Activated T-cell treated with anti-CD3 and anti-CD28 coated beads for 24 hours (primary cell): ENCODE measurements around the gene CEP72.

ENCODE experiments used
- DNase-seq: peaks from one replicate; pipeline ENCODE4 v3.0.0-alpha.2; 2020; ENCODE audit warnings: low read depth

The CEP72 gene

GRCh38 chr5:658103-658502, 46.0 kb downstream of the CEP72 start:
- DNase-seq: no peak

DNA sequence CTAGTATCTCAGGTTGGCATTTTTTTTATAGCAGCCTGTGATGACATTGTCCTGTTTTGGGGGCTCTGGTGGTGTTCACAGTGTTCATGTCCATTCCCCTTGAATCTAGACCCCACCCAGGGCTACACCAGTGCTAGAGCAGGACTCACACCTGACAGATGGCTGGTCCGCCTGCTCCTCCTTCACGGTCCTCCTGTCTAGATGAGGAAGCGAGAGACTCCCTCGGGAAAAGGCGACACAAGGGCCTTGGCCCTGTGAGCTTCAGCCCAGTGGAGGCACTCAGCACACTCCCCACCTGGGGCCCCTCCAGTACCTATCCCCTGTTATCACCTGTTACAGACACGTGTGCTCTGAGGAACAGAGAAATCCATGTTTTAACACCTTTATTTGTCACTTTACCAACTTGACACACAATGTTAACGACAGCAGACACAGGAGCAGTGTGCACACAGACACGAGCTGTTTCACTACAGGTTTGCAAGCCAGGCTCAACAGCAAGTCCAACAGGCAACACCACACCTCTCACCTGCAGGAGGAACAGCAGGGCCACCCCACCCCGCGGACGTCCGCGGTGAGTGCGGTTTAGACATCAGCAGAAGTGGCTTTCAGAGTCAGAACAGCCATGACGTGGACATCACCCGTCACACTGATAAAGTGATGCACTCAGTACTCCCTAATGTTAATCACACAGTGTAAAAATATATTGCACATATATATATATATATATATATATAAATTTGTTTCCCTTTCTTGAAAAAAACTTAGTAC, 47.5 kb downstream of the CEP72 start:
- DNase-seq: no peak

- DNase-seq: no peak
Measured at GRCh38 chr5:660491-661030, 48.4 kb downstream of the CEP72 start.

DNA sequence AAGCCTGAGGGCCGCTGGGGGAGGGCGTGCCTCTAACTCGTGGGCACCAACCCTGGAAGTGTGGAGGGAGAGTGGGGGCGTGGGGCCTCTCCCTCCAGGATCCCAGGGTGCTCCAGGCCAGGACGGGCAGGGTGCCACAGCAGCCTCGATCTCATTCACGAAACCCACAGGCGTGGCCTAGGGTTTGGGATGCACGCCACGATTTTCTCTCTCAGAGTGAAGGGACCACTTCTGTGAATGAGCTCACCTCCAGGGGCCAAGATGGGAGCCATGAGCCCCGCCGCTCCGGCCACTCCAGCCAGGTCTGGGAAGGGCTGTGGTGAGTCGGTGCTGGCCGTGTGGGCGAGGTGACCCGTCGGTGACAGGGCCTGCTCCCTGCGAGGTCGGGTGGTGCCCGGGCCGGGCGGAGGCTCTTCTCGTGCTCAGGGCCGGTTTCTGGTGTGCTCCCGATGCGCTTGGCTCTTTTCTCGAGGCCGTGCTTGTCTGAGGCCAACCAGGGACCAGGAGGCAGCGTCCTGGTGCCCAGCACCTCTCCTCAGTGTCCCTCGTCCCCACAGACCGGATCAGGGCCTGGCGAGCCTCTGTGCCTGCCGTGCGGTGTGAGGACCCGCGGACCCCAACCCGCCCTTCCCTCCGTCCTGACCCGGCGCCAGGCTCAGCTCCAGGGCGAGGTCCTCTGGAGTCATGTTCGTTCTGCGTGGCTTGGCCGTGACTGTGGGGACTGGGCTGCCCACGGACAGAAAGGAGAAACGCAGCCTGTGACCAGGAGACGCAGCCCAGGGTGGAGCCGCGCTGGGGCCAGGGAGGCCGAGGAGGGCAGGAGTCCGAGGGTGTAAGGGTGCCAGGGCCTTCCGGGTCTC, 50.0 kb downstream of the CEP72 start:
- no peak for DNase-seq

- DNase-seq: no peak
Measured at GRCh38 chr5:662751-663435, 50.8 kb downstream of the CEP72 start.

DNA sequence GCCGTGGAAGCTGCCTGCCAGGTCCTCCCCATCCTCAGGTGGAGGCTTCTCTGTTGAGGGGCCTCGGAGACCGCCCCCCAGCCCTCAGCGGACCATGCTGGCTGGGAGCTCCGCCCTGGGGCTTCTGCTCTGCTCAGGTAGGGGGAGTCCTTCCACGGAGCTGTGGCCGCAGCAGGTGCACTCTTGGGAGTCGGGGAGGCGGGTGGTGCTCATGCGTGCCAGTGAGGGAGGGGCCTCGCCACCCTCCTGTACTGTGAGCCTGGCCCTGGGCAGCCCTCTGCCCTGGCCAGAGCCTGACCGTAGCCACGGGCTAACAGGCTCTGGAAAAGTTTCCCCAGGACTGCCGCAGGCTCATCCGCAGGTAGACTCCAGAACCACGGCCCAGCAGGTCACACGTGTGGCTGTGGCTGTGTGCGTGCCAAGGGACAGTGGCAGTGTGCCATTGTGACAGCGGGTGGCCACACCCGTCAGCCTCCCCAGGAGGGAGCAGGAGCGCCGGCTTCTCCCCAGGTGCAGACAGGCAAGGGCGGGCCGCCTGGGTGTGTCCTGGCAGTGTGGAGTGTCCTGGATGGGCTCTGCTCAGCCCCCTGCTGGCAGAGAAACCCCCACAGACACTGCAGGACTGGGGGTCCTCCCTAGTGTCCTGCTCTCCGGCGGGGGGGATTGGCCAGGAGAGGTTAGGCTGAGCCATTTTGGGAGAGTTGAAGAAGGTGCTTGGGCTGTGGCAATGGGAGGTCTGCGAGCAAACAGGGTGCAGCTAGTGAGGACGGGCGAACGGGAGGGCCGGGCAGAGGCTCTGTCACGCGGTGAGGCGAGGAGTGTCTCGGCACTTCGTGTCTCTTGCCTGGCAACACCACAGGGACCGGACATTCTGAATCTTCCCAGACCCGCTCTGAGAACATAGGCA, 51.5 kb downstream of the CEP72 start:
- DNase-seq: no peak

DNA sequence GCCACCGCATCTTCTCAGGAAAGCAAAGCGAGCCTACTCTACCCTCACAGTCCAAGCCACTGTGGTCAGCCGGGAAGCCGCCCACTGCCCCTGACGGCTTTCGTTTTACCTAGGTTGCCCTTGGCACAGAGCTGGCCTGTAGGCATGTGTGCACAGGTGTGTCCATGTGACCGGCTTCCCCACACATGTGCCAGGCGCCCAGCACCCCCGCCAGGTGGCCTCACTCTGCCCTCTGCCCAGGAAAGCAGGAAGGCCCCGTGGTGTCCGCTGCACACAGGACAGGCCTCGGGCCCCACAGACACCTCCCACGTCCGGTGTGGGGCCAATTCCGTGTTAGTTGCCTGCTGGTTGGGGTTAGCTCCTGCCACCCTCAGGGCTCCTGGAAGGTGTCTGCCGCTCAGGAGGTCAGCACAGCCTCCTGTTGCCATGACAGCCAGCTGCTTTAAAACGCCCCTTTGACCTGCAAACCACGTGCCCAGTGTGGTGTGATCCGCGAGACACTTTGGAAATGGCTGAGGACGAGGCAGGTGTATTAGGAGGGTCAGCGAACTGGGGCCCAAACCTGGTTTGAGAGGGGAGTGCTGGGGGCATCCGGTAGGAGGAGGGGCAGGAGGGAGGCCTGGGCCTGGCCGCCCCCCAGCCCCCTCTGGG, 52.3 kb downstream of the CEP72 start:
- DNase-seq: no peak

DNA sequence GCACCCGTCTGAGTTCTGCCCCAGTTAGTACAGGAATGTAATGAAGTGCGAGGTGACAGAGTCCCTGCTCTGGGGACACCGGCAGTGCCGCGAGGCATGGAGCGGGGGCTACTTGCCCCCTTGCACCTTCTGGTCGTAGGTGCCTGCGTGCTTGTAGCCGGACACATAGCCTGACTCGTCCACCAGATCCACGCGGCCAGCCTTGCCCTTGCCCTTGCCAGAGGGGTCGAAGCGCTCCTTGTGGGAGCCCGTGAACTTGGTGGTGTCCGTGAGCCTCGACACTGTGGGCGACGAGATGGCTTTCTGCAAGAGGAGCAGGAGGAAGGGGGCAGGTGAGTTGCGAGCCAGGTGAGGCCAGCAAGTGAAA, 52.8 kb downstream of the CEP72 start:
- DNase-seq: no peak

DNA sequence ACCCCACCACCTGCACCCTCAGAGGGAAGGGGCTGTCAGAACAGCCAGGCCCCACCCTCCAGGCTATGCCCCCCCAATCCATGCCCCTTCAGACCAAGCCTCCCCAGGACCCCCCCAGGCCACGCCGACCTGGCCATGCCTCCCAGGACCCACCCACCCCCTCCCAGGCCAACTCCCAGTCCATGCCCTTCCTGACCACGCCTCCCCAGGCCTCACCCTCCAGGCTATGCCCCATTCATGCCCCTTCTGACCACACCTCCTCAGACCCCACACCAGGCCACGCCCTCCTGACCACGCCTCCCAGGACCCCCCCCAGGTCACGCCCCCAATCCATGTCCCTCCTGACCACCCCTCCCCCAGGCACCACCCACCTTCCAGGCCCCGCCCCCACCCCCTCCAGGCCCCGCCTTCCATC, 53.4 kb downstream of the CEP72 start:
- DNase-seq: no peak

DNA sequence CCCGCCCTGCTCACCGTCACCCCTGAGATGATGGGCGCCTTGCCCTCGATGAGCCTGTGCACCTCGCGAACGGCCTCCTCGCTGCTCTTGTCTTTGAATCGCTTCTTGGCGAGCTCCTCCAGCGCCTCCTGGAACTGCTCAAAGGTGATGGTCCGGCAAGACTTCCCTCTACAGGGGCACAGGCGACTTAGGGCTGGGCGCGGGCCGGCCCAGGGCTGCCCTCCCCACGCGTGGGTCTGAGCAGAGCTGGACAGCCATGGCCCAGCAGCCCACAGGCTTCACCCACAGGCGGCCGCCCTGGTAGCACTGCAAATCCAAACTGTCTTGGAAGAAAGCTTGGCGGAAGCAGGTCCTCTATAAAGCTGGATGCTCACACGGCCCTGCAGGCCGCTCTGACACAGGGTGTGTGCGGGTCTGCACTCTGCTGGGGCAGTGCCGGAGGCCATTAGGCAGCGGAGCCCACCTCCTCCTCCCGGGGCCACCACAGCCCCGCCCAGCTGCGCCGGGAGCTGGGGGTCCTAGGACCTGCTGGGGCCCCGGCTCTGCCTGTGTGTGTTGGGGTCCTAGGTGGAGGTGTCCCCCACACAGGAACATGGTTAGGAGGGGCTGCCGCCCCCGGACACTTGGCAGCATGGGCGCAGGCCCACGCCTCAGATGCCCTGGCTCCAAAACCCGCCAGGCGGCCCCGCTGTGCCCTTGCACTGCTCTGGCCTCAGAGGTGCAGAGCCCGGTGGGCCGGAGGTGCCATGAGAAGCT, 54.0 kb downstream of the CEP72 start:
- no peak for DNase-seq

GRCh38 chr5:666816-667498, 54.8 kb downstream of the CEP72 start:
- DNase-seq: no peak

GRCh38 chr5:668283-668995, 56.3 kb downstream of the CEP72 start:
- DNase-seq: no peak

DNA sequence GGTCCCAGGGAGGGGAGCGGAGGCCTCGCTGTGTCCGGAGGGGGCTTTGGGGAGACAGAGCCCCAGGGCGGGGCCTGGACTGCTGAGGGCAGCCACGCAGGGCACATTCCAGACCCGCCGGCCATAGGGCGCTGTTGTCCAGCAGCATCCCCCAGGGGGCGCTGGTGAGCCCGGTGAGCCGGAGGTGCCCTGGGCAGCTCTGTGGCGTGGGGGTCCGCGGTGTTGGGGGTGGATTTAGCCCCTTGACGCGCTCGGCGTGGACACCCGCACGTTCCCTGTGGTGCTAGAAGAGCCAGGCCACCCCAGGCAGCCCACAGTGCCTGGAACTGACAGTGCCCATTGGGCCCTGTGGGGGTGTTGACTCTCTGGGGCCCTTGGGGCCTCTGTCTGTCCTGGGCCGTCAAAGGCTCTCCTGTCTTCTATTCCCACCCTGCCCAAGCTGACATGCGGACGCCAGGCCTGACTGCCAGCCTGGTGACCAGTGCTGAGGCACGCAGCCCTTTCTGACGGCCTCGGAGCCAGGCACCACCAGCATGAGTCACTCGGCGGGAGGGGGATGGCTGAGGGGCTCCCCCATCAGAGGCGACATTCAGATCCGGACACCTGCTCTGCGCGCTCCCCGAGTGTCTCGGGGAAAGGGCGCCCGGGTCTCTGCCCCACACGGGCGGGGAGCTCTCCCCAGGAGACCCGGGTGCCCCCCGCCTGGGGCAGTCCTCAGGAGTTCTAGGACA, 57.1 kb downstream of the CEP72 start:
- DNase-seq: no peak

- DNase-seq: no peak
Measured at GRCh38 chr5:669842-670395, 57.8 kb downstream of the CEP72 start.

DNA sequence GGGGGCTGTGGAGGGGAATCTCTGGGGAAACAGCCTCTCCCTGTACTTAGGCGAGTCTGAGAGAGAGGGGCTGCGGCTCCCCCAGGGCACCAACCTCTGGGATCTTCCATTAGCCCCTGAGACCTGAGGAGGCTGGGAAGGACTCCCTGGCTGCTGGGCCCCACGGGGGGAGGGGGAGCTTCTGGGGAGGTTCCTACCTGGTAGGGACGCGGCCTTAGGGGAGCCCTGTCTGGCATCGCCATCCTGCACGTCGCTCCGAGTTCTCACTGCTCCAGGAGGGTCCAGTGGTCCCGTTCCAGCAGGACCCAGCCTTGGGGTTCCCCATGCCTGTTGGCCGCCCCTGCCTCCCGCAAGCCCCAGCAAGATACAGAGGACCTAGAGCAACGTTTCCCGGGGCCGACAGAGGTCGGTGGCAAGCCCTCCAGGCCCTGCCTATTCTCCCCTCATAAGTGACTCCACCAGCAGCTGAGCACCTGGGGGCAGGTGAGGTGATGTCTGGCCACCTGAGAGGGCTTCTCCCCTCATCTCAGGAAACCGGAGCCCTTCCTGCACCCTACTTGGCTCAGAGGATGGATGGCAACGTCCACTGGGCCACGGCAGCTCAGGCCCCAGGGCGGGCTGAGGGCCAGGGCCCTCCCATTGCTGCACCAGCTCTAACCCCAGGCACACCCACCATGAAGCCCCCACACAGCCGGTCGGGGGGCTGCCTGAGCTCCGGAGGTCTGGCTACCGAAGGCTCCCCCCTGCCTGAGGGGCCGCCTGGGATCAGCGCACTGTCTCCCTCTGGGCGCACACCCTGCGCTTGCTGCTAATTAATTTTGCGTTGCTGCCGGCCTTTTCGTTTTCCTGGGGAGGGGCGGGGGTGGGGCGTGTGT, 58.5 kb downstream of the CEP72 start:
- no peak for DNase-seq

DNA sequence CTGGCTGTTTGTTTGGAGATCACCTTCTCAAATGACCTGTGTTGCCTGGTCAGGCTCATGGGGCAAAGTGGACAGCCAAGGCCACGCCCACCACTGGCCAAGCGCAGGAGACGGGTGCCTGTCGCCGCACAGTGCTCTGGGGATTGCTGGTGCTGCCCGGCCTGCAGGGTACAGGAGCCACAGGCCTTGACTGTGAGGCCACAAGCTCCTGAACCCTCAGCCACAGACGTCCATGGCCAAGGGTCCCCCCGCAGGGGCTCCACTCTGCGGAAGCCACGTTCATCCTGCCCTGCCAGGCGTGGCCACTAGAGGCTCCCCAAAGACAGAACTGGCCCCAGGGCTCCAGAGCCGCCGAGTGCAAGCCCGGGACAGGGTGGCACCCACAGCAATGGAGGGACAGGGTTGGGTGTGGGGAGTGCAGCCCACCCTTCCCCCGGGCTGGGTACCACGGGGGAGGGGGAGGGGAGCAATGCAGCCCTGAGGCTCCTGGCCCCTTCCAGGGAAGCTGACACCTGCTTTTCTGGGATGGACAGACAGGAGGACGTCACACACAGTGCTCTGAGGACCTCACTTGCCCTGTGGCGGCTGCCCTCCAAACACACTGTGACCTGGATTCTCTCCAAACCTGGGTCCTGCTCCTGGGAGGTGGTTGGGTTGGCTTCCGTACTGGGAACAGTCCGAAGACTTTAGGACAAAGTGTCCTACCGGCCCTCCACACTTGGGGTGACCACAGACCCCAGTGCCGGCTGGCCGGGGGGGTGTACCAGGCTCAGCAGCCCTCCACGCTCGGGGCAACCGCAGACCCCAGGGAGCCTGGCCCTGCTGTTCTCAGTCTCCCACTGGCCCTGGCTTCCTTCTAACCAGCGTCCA, 59.6 kb downstream of the CEP72 start:
- DNase-seq: peak; percentile 51
